Breast epithelium (tissue), 4 donors: ENCODE measurements around the gene MICOS13. TPM values are rescaled to one million over a fixed set of nuclear protein-coding genes. Genes with fewer than 3 reads are reported as not detected.
A peak's percentile ranks its signal among the peaks of the same experiment; 100 is the strongest.

Source experiments
- DNase-seq, 2 donors: peaks; one replicate each; pipeline ENCODE4 v3.0.0-alpha.2; 2019; ENCODE audit warnings: low spot score in 2 of 2
- H3K27ac ChIP-seq, 2 donors: fragments of 200-600 bp; sonication (generic) in 1 of 2; one replicate each; pipeline ENCODE4 v1.5.1; 2016 to 2019; ENCODE audit warnings: mild to moderate bottlenecking in 1 of 2
- H3K27me3 ChIP-seq, 2 donors: fragments of 200-600 bp; sonication (generic) in 1 of 2; one replicate each; pipeline versions ENCODE4 v1.5.1 to v1.6.0; 2017 to 2019; ENCODE audit warnings: control low read depth in 1 of 2, mild to moderate bottlenecking in 1 of 2
- H3K36me3 ChIP-seq: fragments of 200-600 bp; one replicate; pipeline ENCODE4 v1.5.1; 2019
- H3K4me1 ChIP-seq, 2 donors: fragments of 200-600 bp; sonication (generic); one replicate each; pipeline ENCODE4 v1.5.1; 2016 to 2019; ENCODE audit warnings: control low read depth in 1 of 2
- H3K4me3 ChIP-seq, 3 donors: fragments of 200-600 bp; sonication (generic); 1 replicate in 2 of 3; 2 replicates in 1 of 3; pipeline ENCODE4 v1.5.1; 2016 to 2019; ENCODE audit warnings: mild to moderate bottlenecking in 3 of 3, moderate library complexity in 2 of 3
- H3K9me3 ChIP-seq, 2 donors: fragments of 200-600 bp; sonication (generic) in 1 of 2; one replicate each; pipeline ENCODE4 v1.5.1; 2016 to 2019; ENCODE audit warnings: control low read depth in 1 of 2
- CTCF ChIP-seq, 3 donors: fragments of 450-650 bp; IDR thresholded peaks; one replicate each; pipeline ENCODE4 v1.5.1; 2016 to 2017; ENCODE audit warnings: antibody characterized with exemption in 3 of 3, mild to moderate bottlenecking in 3 of 3, moderate library complexity in 3 of 3
- POLR2A ChIP-seq: fragments of 450-650 bp; IDR thresholded peaks from one replicate; pipeline ENCODE4 v1.6.1; 2016; ENCODE audit warnings: antibody characterized with exemption, mild to moderate bottlenecking, moderate library complexity
- POLR2AphosphoS5 ChIP-seq, 3 donors: sonication (generic); formaldehyde crosslinking; IDR thresholded peaks; one replicate each; pipeline ENCODE4 v1.6.1; 2017; ENCODE audit warnings: antibody characterized with exemption in 3 of 3
- intact Hi-C: fragments of 100-400 bp; cut with DNase I; formaldehyde crosslinking; loops from one replicate; pipeline ENCODE4 v1.15.1; 2023; ENCODE audit warnings: low total_unique reads
- total RNA-seq, 3 donors: library from RNA; depleted of rRNA; stranded (reverse); fragments of >200 nt; gene quantifications; one replicate each; pipeline ENCODE4 v1.1.0, GENCODE V29; 2016

Gene MICOS13
- total RNA-seq, 3 donors from 2014 or later: 29.4 to 49.5 (median 44.3) TPM

GRCh38 chr19:5718579-5719273, 38.4 kb upstream of the MICOS13 start:
- H3K9me3 ChIP-seq: no peaks in the 10 kb centered on the region
- H3K36me3 ChIP-seq: no peaks in the 10 kb centered on the region
- H3K27me3 ChIP-seq: no peaks in the 10 kb centered on the region
- intact Hi-C loops: no loop called here
- peak overlapping the region; percentile 83 to 99 (median 98) for H3K4me3 ChIP-seq
- no peak for TF ChIP-seq POLR2AphosphoS5 (IDR thresholded peaks at IDR 0.05)
- no peak for TF ChIP-seq POLR2A
- TF ChIP-seq CTCF (IDR thresholded peaks at IDR 0.05): no peak
- H3K27ac ChIP-seq: peak overlapping the region; percentile 95 to 97
- no peak for DNase-seq
- H3K4me1 ChIP-seq: peaks cover 0 to 14% of the 10 kb centered on the region in 2 donors

- no peaks in the 10 kb centered on the region for H3K9me3 ChIP-seq
- no peaks in the 10 kb centered on the region for H3K27me3 ChIP-seq
- peaks cover 0 to 14% of the 10 kb centered on the region in 2 donors for H3K4me1 ChIP-seq
- H3K4me3 ChIP-seq: peak overlapping the region in 1 of 3 donors; percentile 83
- intact Hi-C loops: no loop called here
- no peak overlapping the region for H3K27ac ChIP-seq
- no peak for TF ChIP-seq POLR2A
- TF ChIP-seq CTCF (IDR thresholded peaks at IDR 0.05): no peak
- TF ChIP-seq POLR2AphosphoS5 (IDR thresholded peaks at IDR 0.05): no peak
- no peak for DNase-seq
- no peaks in the 10 kb centered on the region for H3K36me3 ChIP-seq
Measured at GRCh38 chr19:5718037-5718578, 37.8 kb upstream of the MICOS13 start.

GRCh38 chr19:5717215-5717935, 37.1 kb upstream of the MICOS13 start:
- intact Hi-C loops: no loop called here
- Histone ChIP-seq H3K9me3 (no peaks in the 10 kb centered on the region), H3K27me3 (no peaks in the 10 kb centered on the region), H3K4me3 (no peak overlapping the region), H3K36me3 (peaks cover 1% of the 10 kb centered on the region), H3K4me1 (peaks cover 0 to 14% of the 10 kb centered on the region in 2 donors), H3K27ac (no peak overlapping the region)
- TF ChIP-seq CTCF (IDR thresholded peaks at IDR 0.05) (no peak), POLR2AphosphoS5 (IDR thresholded peaks at IDR 0.05) (no peak), POLR2A (no peak)
- no peak for DNase-seq

- Histone ChIP-seq H3K27ac (no peak overlapping the region), H3K27me3 (no peaks in the 10 kb centered on the region), H3K4me3 (no peak overlapping the region), H3K4me1 (peaks cover 0 to 14% of the 10 kb centered on the region in 2 donors), H3K36me3 (peaks cover 5% of the 10 kb centered on the region), H3K9me3 (no peaks in the 10 kb centered on the region)
- no peak for TF ChIP-seq CTCF (IDR thresholded peaks at IDR 0.05)
- no peak for TF ChIP-seq POLR2A
- TF ChIP-seq POLR2AphosphoS5 (IDR thresholded peaks at IDR 0.05): no peak
- intact Hi-C loops: no loop called here
- no peak for DNase-seq
Measured at GRCh38 chr19:5714816-5715215, 34.5 kb upstream of the MICOS13 start.

- TF ChIP-seq POLR2A (no peak), CTCF (IDR thresholded peaks at IDR 0.05) (no peak), POLR2AphosphoS5 (IDR thresholded peaks at IDR 0.05) (no peak)
- no peaks in the 10 kb centered on the region for H3K27me3 ChIP-seq
- no peak overlapping the region for H3K27ac ChIP-seq
- H3K9me3 ChIP-seq: no peaks in the 10 kb centered on the region
- intact Hi-C loops: no loop called here
- DNase-seq: no peak
- no peak overlapping the region for H3K4me3 ChIP-seq
- peaks cover 0 to 3% of the 10 kb centered on the region in 2 donors for H3K4me1 ChIP-seq
- H3K36me3 ChIP-seq: peaks cover 8% of the 10 kb centered on the region
Measured at GRCh38 chr19:5713228-5713627, 32.9 kb upstream of the MICOS13 start.
